Neural cell (in vitro differentiated cells): ENCODE results near the gene RAB22A. TPM values are rescaled to one million over a fixed set of nuclear protein-coding genes. Genes with fewer than 3 reads are reported as not detected.

Experiments
- H2AFZ ChIP-seq: fragments of 200-600, 300-800 bp; sonication (generic), shearing (Covaris generic); 2 replicates; pipeline ENCODE4 v1.6.0; 2014; ENCODE audit warnings: low read depth, mild to moderate bottlenecking, antibody characterized with exemption, low read length, moderate library complexity
- H3F3A ChIP-seq: fragments of 200-600 bp; shearing (Covaris generic); 2 replicates; pipeline ENCODE4 v1.6.1; 2016; ENCODE audit warnings: mild to moderate bottlenecking, moderate library complexity, mixed read lengths, antibody characterized with exemption, low read length; ENCODE audit not compliant: insufficient read depth, poor library complexity, severe bottlenecking
- H3K27ac ChIP-seq: fragments of 200-600, 300-800 bp; sonication (generic), shearing (Covaris generic); 2 replicates; pipeline ENCODE4 v1.5.1; 2014; ENCODE audit warnings: mild to moderate bottlenecking, low read length, moderate library complexity
- H3K27me3 ChIP-seq: fragments of 300-800, 200-600 bp; sonication (generic), shearing (Covaris generic); 2 replicates; pipeline ENCODE4 v1.6.0; 2014; ENCODE audit warnings: mild to moderate bottlenecking, low read depth, low read length, moderate library complexity; ENCODE audit not compliant: insufficient read depth
- H3K36me3 ChIP-seq: fragments of 300-800, 200-600 bp; sonication (generic), shearing (Covaris generic); 2 replicates; pipeline ENCODE4 v1.5.1; 2014; ENCODE audit warnings: mild to moderate bottlenecking, antibody characterized with exemption, low read length, moderate library complexity; ENCODE audit not compliant: insufficient read depth
- H3K4me2 ChIP-seq: fragments of 300-800, 200-600 bp; sonication (generic), shearing (Covaris generic); 2 replicates; pipeline ENCODE4 v1.6.0; 2014; ENCODE audit warnings: mild to moderate bottlenecking, low read length
- H3K4me3 ChIP-seq: fragments of 300-800, 200-600 bp; sonication (generic), shearing (Covaris generic); 2 replicates; pipeline ENCODE4 v1.5.1; 2014; ENCODE audit warnings: mild to moderate bottlenecking, low read length, moderate library complexity
- H3K79me2 ChIP-seq: fragments of 200-600 bp; shearing (Covaris generic); replicated peaks from 2 replicates; pipeline ENCODE4 v1.6.0; 2014; ENCODE audit warnings: mild to moderate bottlenecking, low read length, moderate library complexity; ENCODE audit not compliant: insufficient read depth
- H3K9ac ChIP-seq: fragments of 300-800, 200-600 bp; sonication (generic), shearing (Covaris generic); 2 replicates; pipeline ENCODE4 v1.6.1; 2016; ENCODE audit warnings: mild to moderate bottlenecking, low read length, mixed read lengths
- H3K9me2 ChIP-seq: fragments of 200-600 bp; shearing (Covaris generic); 2 replicates; pipeline ENCODE4 v1.6.1; 2016; ENCODE audit warnings: mild to moderate bottlenecking, low read length, mixed read lengths; ENCODE audit not compliant: insufficient read depth
- H3K9me3 ChIP-seq: fragments of 200-600, 300-800 bp; sonication (generic), shearing (Covaris generic); 2 replicates; pipeline ENCODE4 v1.6.1; 2016; ENCODE audit warnings: mild to moderate bottlenecking, mixed run types, low read length, moderate library complexity, mixed read lengths
- H4K20me1 ChIP-seq: fragments of 200-600 bp; shearing (Covaris generic); 2 replicates; pipeline ENCODE4 v1.6.1; 2016; ENCODE audit warnings: mild to moderate bottlenecking, mixed run types; ENCODE audit not compliant: insufficient read depth
- CTCF ChIP-seq: fragments of 450-650 bp; IDR thresholded peaks from 2 replicates; pipeline ENCODE4 v1.5.1; 2014; ENCODE audit warnings: antibody characterized with exemption, mild to moderate bottlenecking, moderate library complexity; ENCODE audit not compliant: poor library complexity, severe bottlenecking
- EP300 ChIP-seq: fragments of 450-650 bp; conservative IDR thresholded peaks from 2 replicates; pipeline ENCODE4 v1.6.1; 2014; ENCODE audit warnings: antibody characterized with exemption, mild to moderate bottlenecking, moderate library complexity; ENCODE audit not compliant: poor library complexity, severe bottlenecking
- EZH2 ChIP-seq: fragments of 200-600, 300-800 bp; shearing (Covaris generic), sonication (generic); IDR thresholded peaks from 2 replicates; pipeline ENCODE4 v1.6.1; 2014; ENCODE audit warnings: antibody characterized with exemption, low read length, borderline replicate concordance, mild to moderate bottlenecking; ENCODE audit not compliant: insufficient read depth, poor library complexity, severe bottlenecking
- MXI1 ChIP-seq: fragments of 450-650 bp; conservative IDR thresholded peaks from 2 replicates; pipeline ENCODE4 v1.6.1; 2014; ENCODE audit warnings: antibody characterized with exemption, mild to moderate bottlenecking; ENCODE audit not compliant: poor library complexity, severe bottlenecking
- RAD21 ChIP-seq: fragments of 450-650 bp; conservative IDR thresholded peaks from 2 replicates; pipeline ENCODE4 v1.6.1; 2014; ENCODE audit warnings: antibody characterized with exemption, mild to moderate bottlenecking, moderate library complexity
- REST ChIP-seq: IDR thresholded peaks from 2 replicates; pipeline ENCODE4 v1.6.1; 2012; ENCODE audit warnings: borderline replicate concordance
- SMC3 ChIP-seq: fragments of 450-650 bp; conservative IDR thresholded peaks from 2 replicates; pipeline ENCODE4 v1.6.1; 2014; ENCODE audit warnings: antibody characterized with exemption, mild to moderate bottlenecking, moderate library complexity; ENCODE audit not compliant: poor library complexity
- TAF1 ChIP-seq: IDR thresholded peaks from 2 replicates; pipeline ENCODE4 v1.6.1; 2012; ENCODE audit warnings: low read depth
- polyA plus RNA-seq: library from polyadenylated mRNA; depleted of rRNA; stranded (reverse); fragments of >200 nt; gene quantifications from 2 replicates; pipeline ENCODE4 v1.2.3, GENCODE V29; 2014

RAB22A gene
- polyA plus RNA-seq, 1 donor from 2014 or later = 15.7 TPM

GRCh38 chr20:58342104-58342945 lies 32.8 kb downstream of the RAB22A start:
- TF ChIP-seq EP300 (no peak), REST (no peak), MXI1 (no peak), RAD21 (no peak), EZH2 (no peak), TAF1 (no peak), SMC3 (no peak), CTCF (no peak)
- Histone ChIP-seq H3K4me2 (no peak overlapping the region), H3K36me3 (peaks cover 11% of the 10 kb centered on the region), H3K9me2 (no peaks in the 10 kb centered on the region), H3K4me3 (no peak overlapping the region), H3K79me2 (no peaks in the 10 kb centered on the region), H3K27ac (no peak overlapping the region), H2AFZ (no peak overlapping the region), H3K27me3 (no peaks in the 10 kb centered on the region), H3K9me3 (no peaks in the 10 kb centered on the region), H3F3A (no peaks in the 10 kb centered on the region), H4K20me1 (no peaks in the 10 kb centered on the region), H3K9ac (no peak overlapping the region)

- H2AFZ ChIP-seq = no peak overlapping the region
- no peaks in the 10 kb centered on the region for H4K20me1 ChIP-seq
- no peaks in the 10 kb centered on the region for H3K9me3 ChIP-seq
- no peak overlapping the region for H3K4me3 ChIP-seq
- no peak overlapping the region for H3K27ac ChIP-seq
- H3K9ac ChIP-seq = no peak overlapping the region
- no peaks in the 10 kb centered on the region for H3F3A ChIP-seq
- H3K27me3 ChIP-seq = no peaks in the 10 kb centered on the region
- no peaks in the 10 kb centered on the region for H3K79me2 ChIP-seq
- no peak for TF ChIP-seq CTCF
- no peak for TF ChIP-seq TAF1
- no peak for TF ChIP-seq REST
- no peak for TF ChIP-seq EZH2
- TF ChIP-seq RAD21 = no peak
- H3K4me2 ChIP-seq = no peak overlapping the region
- H3K9me2 ChIP-seq = no peaks in the 10 kb centered on the region
- H3K36me3 ChIP-seq = peaks cover 11% of the 10 kb centered on the region
Measured at GRCh38 chr20:58344741-58345140, 35.2 kb downstream of the RAB22A start.
